HG02885 (cell line): ENCODE results near the gene POGK.
"Not testable (repeated sequence)": the region's sequence is repeated elsewhere in the genome, so short reads cannot be mapped to it uniquely, and the experiment has no call there.

Source experiments
- ATAC-seq: cut with Tn5 transposase; IDR thresholded peaks from one replicate; pipeline ENCODE4 v1.9.1; 2021; ENCODE audit warnings: mild to moderate bottlenecking; ENCODE audit not compliant: unreplicated experiment, poor library complexity

POGK gene

DNA sequence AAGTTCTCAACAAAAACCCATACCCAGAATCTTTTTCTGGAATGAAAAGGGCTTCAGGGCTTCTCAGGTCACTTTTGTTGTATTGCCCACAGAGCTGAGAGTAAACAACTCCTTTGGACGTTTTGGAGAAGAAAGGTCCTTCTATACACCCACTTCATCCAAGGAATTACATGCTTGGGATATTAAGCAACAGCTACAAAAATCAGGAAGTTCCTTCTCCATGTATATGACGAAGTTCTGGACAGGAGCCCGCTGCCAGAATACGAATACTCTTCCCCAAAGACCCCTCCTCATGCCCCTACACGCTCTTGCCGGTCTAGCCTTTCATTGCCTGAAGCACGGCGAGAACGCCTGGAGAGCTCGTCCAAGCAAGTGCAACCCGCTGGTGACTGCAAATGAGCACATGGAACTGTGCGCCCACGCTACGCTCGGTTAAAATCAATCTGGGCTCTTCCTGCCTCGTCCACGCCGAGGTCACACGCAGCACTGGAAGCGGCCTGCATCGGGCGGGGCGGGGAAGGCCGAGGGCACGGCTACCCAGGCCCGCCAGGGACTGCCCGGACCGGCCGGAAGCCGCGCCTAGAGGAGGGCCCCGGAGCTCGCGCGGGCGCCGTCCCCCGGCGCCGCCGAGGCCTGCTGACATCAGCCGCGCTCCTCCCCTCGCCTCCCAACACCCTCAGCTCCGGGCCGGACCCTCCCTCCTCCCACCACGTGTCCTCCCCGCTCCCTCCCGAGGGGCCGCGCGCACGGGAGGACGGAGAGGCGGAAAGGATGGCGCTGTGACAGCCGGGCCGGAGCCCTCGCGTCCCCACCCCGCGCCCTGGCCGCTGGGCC lies at the start of gene POGK:
POGK (plus strand) TSS at position 710 of the 834 bp plus-strand sequence. CDS start 1,482 bp downstream, outside the sequence.
- ATAC-seq: peak; percentile 93

DNA sequence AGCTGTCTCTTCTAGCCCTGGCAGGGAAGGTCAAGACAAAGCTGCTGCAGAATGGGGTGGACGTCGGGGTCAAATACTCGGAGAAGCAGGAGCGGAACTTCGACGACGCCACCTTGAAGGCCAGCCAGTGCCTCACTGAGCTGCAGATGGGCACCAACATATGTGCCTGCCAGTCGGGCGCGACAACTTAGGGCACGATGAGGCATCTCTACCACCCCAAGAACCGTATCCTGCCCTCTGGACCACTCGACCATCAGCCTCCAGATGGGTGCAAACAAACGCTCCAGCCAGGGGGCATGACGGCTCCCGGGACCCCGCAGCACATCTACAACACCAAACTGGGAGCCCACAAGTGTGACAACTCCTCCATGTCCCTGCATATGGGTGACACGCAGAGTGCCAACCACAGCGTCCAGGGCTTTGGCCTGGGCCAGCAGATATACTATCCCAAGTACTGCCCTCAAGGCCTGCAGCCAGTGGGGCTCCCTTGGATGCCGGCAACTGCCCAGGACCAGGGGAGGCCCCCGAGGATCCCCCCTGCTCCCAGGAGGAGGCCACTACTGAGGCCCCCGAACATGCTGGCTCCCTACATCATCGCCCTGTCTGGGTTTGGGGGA lies 42.5 kb upstream of the POGK start:
- ATAC-seq: no peak

GRCh38 chr1:166808952-166809351 lies 30.3 kb upstream of the POGK start:
- ATAC-seq: no peak

- no peak for ATAC-seq
Observed at GRCh38 chr1:166811691-166812090, 27.6 kb upstream of the POGK start.

- no peak for ATAC-seq
Observed at GRCh38 chr1:166813508-166814223, 25.6 kb upstream of the POGK start.

- ATAC-seq: no peak
Observed at GRCh38 chr1:166814611-166815010, 24.7 kb upstream of the POGK start.

- no peak for ATAC-seq
Observed at GRCh38 chr1:166819974-166820373, 19.3 kb upstream of the POGK start.

GRCh38 chr1:166822385-166822784 lies 16.9 kb upstream of the POGK start:
- ATAC-seq: no peak

- ATAC-seq: no peak
Observed at GRCh38 chr1:166827426-166827825, 11.8 kb upstream of the POGK start.

DNA sequence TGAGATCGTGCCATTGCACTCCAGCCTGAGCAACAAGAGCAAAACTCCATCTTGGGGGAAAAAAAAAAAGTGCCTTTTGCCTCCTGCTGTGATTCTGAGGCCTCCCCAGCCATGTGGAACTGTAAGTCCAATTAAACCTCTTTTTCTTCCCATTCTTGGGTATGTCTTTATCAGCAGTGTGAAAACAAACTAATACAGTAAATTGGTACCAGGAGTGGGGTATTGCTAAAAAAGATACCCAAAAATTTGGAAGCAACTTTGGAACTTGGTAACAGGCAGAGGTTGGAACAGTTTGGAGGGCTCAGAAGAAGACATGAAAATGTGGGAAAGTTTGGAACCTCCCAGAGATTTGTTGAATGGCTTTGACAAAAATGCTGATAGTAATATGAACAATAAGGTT lies 9.5 kb upstream of the POGK start:
- not testable (repeated sequence) for ATAC-seq

- ATAC-seq: no peak
Observed at GRCh38 chr1:166836733-166837132, 2.5 kb upstream of the POGK start.

DNA sequence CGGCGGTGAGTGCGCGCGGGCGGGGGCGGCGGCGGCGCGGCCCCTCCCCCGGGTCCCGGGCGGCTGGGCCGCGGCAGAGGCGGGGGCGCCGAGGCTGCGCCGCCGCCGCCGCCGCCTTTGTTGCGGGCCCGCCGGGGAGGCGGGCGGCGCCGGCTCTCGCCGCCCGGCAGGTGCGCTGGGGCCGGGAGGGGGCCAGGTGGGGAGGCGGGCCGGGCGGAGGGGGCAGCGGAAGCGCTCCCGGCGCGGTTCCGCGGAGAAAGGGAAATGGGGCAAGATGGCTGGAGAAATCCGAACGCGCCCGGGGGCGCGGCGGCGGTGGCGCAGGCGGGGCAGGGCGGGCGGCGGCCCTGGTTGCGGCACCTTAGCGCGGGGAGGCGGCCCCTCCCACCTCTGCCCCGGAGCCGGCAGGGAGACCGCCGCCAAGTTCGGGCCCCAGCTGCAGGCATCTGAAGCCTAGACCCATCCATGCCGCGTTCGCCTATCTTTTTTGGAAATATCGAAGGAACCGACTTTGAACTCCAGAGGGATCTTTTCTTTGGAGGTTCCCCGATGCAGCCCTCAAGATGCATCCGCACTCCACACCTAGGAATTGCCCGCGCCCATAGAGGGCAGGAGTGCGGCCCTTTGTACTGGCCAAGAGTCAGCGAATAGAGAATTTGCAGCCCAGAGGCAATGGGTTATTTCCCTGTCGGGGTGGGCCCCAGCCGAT lies 479 bp downstream of the POGK start:
- ATAC-seq: peak; percentile 44

- ATAC-seq: no peak
Observed at GRCh38 chr1:166840309-166841274, 1.3 kb downstream of the POGK start.

DNA sequence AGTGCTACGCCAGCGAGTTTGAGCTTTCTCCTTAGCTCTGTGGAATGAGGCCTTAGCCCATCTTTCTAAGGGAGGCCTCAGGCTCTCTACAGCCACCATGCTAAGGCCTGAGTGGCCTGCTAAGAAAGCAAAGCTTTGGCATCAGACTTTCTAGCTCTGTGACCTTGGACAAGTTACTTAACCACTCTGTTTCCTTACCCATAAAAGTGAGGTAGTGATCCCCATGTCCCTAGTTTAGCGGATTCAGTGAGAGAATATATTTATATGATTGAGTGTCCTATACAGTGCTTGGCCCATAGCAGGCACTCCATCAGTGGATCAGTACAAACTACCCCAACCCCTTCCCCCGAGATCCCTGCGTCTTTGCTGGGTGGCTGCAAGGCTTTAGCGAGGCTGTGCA lies 4.0 kb downstream of the POGK start:
- no peak for ATAC-seq

GRCh38 chr1:166843769-166844596 lies 4.7 kb downstream of the POGK start:
- no peak for ATAC-seq

- ATAC-seq: no peak
Observed at GRCh38 chr1:166844791-166845190, 5.5 kb downstream of the POGK start.

GRCh38 chr1:166848193-166848592 lies 8.9 kb downstream of the POGK start:
- ATAC-seq: no peak

GRCh38 chr1:166849135-166849534 lies 9.9 kb downstream of the POGK start:
- no peak for ATAC-seq

DNA sequence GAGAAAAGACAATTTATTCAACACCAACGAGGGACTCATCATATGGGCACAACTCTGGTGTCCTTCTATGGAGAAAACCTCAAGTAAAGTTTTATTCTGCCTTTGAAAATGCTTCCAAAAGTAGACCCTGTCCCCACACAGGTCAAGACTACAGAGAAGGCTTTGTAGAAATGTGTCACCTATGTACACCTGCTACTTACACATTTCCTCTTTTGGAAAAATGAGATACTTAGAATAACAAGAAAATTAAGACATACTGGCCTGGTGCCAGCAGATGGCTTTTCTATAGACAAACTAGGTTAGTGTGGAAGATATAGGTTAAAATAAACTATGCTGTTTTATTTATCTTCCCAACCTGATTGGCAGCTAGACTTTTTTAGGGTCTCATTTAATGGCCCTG lies 13.6 kb downstream of the POGK start:
- no peak for ATAC-seq
